Activated naive CD4-positive, alpha-beta T cell treated with anti-CD3 and anti-CD28 coated beads, Interleukin-2, amount 50 U/mL, for 24 hours (primary cell): ENCODE results near the gene HIKESHI.
A peak's percentile ranks its signal among the peaks of the same experiment; 100 is the strongest.

Experiments
- H3K27ac Mint-ChIP-seq: one replicate; pipeline ENCODE4 v1.8.0; 2021; ENCODE audit warnings: mild to moderate bottlenecking, mixed read lengths
- H3K27me3 Mint-ChIP-seq: one replicate; pipeline ENCODE4 v1.8.0; 2021; ENCODE audit warnings: mixed read lengths
- H3K36me3 Mint-ChIP-seq: one replicate; pipeline ENCODE4 v1.8.0; 2021; ENCODE audit warnings: mixed read lengths
- H3K4me1 Mint-ChIP-seq: one replicate; pipeline ENCODE4 v1.8.0; 2021; ENCODE audit warnings: mixed read lengths
- H3K4me3 Mint-ChIP-seq: one replicate; pipeline ENCODE4 v1.8.0; 2021; ENCODE audit warnings: mild to moderate bottlenecking, mixed read lengths
- H3K9me3 Mint-ChIP-seq: one replicate; pipeline ENCODE4 v1.8.0; 2021; ENCODE audit warnings: mixed read lengths

Gene HIKESHI

GRCh38 chr11:86302092-86302793, at the start of gene HIKESHI:
Gene HIKESHI (plus strand): TSS chr11:86302240. CDS start chr11:86302449, 209 bp downstream.
- Mint-ChIP-seq H3K4me3 (peak within 1 kb of the TSS; percentile 99), H3K36me3 (peaks cover 2% of the 10 kb centered on the region), H3K27me3 (no peaks in the 10 kb centered on the region), H3K27ac (peak within 1 kb of the TSS; percentile 98), H3K4me1 (peaks cover 33% of the 10 kb centered on the region), H3K9me3 (no peaks in the 10 kb centered on the region)

DNA sequence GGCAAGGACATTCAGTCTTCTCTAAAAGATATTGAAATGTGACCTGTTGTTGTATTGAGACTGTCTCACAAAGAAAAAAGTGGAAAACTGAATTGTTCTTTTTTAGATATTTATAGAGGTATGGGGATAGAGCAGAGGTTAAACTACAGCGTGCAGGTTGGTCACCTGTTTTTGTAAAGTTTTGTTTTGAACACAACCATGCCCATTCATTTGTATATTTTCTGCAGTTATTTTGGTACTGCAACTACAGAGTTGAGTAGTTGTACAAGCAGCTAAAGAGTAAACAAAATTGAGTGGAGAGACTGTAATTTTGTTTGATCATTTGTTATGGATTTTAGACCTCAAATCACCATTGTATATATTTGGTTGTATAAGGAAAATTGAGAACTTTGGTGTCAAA, 46.1 kb upstream of the HIKESHI start:
- Mint-ChIP-seq H3K27me3 (no peaks in the 10 kb centered on the region), H3K4me3 (no peak overlapping the region), H3K9me3 (no peaks in the 10 kb centered on the region)

GRCh38 chr11:86256608-86257007, 45.4 kb upstream of the HIKESHI start:
- Mint-ChIP-seq H3K4me3 (no peak overlapping the region), H3K4me1 (peaks cover 20% of the 10 kb centered on the region), H3K27ac (no peak overlapping the region), H3K36me3 (peaks cover 12% of the 10 kb centered on the region), H3K27me3 (no peaks in the 10 kb centered on the region), H3K9me3 (no peaks in the 10 kb centered on the region)

More for the DNA sequence above, 46.1 kb upstream of the HIKESHI start:
- H3K4me1 Mint-ChIP-seq: peaks cover 25% of the 10 kb centered on the region
- H3K36me3 Mint-ChIP-seq: peaks cover 12% of the 10 kb centered on the region
- H3K27ac Mint-ChIP-seq: no peak overlapping the region

DNA sequence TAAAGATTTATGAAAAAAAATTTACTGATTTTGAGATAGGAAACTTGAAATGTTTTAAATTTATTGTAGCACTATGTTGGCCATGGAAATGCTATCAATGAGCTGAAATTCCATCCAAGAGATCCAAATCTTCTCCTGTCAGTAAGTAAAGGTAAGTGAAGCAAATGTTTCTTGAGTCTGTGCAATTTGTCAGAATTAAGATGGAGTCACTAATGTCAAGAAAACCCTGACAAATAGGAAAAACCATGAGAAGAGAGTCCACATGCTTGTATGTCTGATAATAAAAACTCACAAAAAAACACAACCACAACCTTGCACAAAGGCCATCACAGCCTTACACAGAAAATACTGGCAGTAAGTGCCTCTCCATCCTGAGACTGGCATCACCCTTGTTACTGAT, 44.6 kb upstream of the HIKESHI start:
- Mint-ChIP-seq H3K27ac (no peak overlapping the region), H3K4me3 (no peak overlapping the region), H3K27me3 (no peaks in the 10 kb centered on the region), H3K36me3 (peaks cover 10% of the 10 kb centered on the region), H3K9me3 (no peaks in the 10 kb centered on the region), H3K4me1 (peaks cover 17% of the 10 kb centered on the region)

DNA sequence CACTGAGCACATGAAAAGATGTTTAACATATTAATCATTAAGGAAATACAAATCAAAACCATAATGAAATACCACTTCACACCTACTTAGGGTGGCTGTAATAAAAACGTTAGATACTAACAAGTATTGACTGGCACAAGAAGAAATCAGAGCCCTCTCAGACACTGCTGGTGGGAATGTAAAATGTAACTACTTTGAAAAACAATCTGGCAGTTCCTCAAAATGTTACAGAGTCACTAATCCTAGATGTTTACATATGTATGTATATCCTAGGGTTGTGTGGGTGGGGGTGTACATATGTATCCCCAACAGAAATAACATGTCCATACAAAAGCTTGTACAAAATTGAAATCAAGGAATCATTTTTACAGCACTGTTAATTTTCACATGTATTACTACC, 42.3 kb upstream of the HIKESHI start:
- Mint-ChIP-seq H3K9me3 (no peaks in the 10 kb centered on the region), H3K4me1 (peaks cover 9% of the 10 kb centered on the region), H3K27ac (no peak overlapping the region)

GRCh38 chr11:86261328-86261727, 40.7 kb upstream of the HIKESHI start:
- Mint-ChIP-seq H3K9me3 (no peaks in the 10 kb centered on the region), H3K27me3 (no peaks in the 10 kb centered on the region), H3K4me1 (peaks cover 8% of the 10 kb centered on the region), H3K36me3 (peaks cover 16% of the 10 kb centered on the region), H3K4me3 (no peak overlapping the region), H3K27ac (no peak overlapping the region)

More for the DNA sequence above, 42.3 kb upstream of the HIKESHI start:
- Mint-ChIP-seq H3K4me3 (no peak overlapping the region), H3K36me3 (peaks cover 15% of the 10 kb centered on the region), H3K27me3 (no peaks in the 10 kb centered on the region)

DNA sequence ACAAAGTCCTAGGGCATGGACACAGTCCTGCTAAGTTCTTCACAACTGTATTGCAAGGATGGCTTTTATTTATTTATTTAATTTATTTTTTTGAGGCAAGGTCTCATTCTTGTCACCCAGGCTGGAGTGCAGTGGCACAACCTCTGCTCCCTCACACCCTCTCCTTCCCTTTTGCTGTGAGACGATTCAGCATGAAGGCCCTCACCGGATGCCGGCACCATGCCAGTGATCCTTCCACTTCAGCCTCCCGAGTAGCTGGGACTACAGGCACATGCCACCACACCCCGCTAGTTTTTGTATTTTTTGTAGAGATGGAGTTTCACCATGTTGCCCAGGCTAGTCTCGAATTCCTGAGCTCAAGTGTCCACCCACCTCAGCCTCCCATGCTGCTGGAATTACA, 39.7 kb upstream of the HIKESHI start:
- no peak overlapping the region for H3K27ac Mint-ChIP-seq
- peaks cover 8% of the 10 kb centered on the region for H3K4me1 Mint-ChIP-seq
- H3K4me3 Mint-ChIP-seq: no peak overlapping the region
- no peaks in the 10 kb centered on the region for H3K9me3 Mint-ChIP-seq
- no peaks in the 10 kb centered on the region for H3K27me3 Mint-ChIP-seq
- H3K36me3 Mint-ChIP-seq: peaks cover 14% of the 10 kb centered on the region

DNA sequence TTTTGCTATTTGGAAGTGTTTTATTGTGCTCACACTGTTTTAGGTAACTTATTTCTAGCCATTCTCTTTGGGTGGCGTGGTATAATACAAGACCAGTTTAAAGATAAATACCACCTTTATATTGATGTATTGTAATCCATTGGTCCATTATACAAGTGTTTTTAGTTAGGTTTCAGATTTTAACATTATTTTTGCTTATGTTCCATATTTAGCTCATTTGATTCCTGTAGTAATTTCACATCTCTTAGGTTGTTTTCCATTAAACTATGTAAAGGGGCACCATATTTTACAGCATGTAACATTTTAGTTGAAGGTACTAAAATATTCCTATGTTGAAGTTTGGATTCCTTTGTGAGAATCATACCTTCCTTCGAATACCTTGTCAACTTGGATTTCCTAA, 37.4 kb upstream of the HIKESHI start:
- Mint-ChIP-seq H3K36me3 (peaks cover 18% of the 10 kb centered on the region), H3K27ac (no peak overlapping the region), H3K4me3 (no peak overlapping the region), H3K9me3 (no peaks in the 10 kb centered on the region), H3K4me1 (peaks cover 8% of the 10 kb centered on the region), H3K27me3 (no peaks in the 10 kb centered on the region)

GRCh38 chr11:86265194-86265593, 36.8 kb upstream of the HIKESHI start:
- Mint-ChIP-seq H3K9me3 (no peaks in the 10 kb centered on the region), H3K4me1 (peaks cover 13% of the 10 kb centered on the region), H3K4me3 (no peak overlapping the region), H3K27me3 (no peaks in the 10 kb centered on the region), H3K36me3 (peaks cover 23% of the 10 kb centered on the region), H3K27ac (no peak overlapping the region)

GRCh38 chr11:86269645-86270044, 32.4 kb upstream of the HIKESHI start:
- no peaks in the 10 kb centered on the region for H3K27me3 Mint-ChIP-seq
- H3K4me3 Mint-ChIP-seq: no peak overlapping the region
- H3K27ac Mint-ChIP-seq: no peak overlapping the region
- peaks cover 45% of the 10 kb centered on the region for H3K4me1 Mint-ChIP-seq
- H3K9me3 Mint-ChIP-seq: no peaks in the 10 kb centered on the region
- H3K36me3 Mint-ChIP-seq: peaks cover 37% of the 10 kb centered on the region

DNA sequence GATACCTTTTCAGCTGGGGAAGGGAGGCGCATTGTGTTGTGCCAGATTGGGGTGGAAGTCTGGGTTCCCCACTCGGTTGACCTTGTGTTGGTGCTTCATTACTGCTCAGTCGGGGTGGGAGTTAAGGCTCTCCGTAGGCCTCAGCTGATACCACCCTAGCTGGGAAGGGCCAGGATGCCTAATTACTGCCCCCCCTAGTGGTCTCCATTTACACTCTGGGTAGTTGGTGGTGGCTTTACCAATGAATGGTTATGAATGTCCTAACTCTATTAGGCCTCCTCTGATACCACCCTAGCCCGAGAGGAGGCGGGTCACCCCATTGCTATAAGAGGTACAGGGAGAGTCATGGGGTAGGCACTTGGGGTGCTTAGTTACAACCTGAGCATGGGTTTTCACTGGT, 27.5 kb upstream of the HIKESHI start:
- peaks cover 47% of the 10 kb centered on the region for H3K36me3 Mint-ChIP-seq
- H3K27ac Mint-ChIP-seq: no peak overlapping the region

GRCh38 chr11:86274999-86275398, 27.0 kb upstream of the HIKESHI start:
- Mint-ChIP-seq H3K4me3 (no peak overlapping the region), H3K9me3 (peaks cover 5% of the 10 kb centered on the region), H3K27ac (peak overlapping the region; percentile 59), H3K4me1 (peaks cover 57% of the 10 kb centered on the region), H3K27me3 (no peaks in the 10 kb centered on the region), H3K36me3 (peaks cover 49% of the 10 kb centered on the region)

More for the DNA sequence above, 27.5 kb upstream of the HIKESHI start:
- Mint-ChIP-seq H3K9me3 (peaks cover 5% of the 10 kb centered on the region), H3K4me1 (peaks cover 60% of the 10 kb centered on the region), H3K27me3 (no peaks in the 10 kb centered on the region), H3K4me3 (no peak overlapping the region)

- H3K9me3 Mint-ChIP-seq: peaks cover 5% of the 10 kb centered on the region
- H3K36me3 Mint-ChIP-seq: peaks cover 46% of the 10 kb centered on the region
- peaks cover 50% of the 10 kb centered on the region for H3K4me1 Mint-ChIP-seq
- H3K4me3 Mint-ChIP-seq: no peak overlapping the region
- peak overlapping the region; percentile 59 for H3K27ac Mint-ChIP-seq
- H3K27me3 Mint-ChIP-seq: no peaks in the 10 kb centered on the region
Observed at GRCh38 chr11:86275493-86276370, 26.3 kb upstream of the HIKESHI start.

GRCh38 chr11:86277741-86278140, 24.3 kb upstream of the HIKESHI start:
- H3K4me1 Mint-ChIP-seq: peaks cover 49% of the 10 kb centered on the region
- H3K27me3 Mint-ChIP-seq: no peaks in the 10 kb centered on the region
- no peak overlapping the region for H3K4me3 Mint-ChIP-seq
- no peak overlapping the region for H3K27ac Mint-ChIP-seq
- peaks cover 5% of the 10 kb centered on the region for H3K9me3 Mint-ChIP-seq
- peaks cover 37% of the 10 kb centered on the region for H3K36me3 Mint-ChIP-seq

DNA sequence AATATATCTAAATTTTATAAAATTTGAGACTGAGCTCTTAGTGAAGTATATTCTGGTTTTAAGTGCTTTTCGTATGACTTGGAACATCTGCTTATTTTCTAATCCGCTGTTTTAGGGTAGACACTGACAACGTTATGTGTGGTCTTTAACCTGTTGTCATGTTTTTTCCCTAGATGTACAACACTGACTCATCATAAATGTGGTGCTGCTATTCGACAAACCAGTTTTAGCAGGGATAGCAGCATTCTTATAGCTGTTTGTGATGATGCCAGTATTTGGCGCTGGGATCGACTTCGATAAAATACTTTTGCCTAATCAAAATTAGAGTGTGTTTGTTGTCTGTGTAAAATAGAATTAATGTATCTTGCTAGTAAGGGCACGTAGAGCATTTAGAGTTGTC, 23.8 kb upstream of the HIKESHI start:
- Mint-ChIP-seq H3K27me3 (no peaks in the 10 kb centered on the region), H3K9me3 (peaks cover 5% of the 10 kb centered on the region), H3K27ac (no peak overlapping the region), H3K4me3 (no peak overlapping the region), H3K36me3 (peaks cover 35% of the 10 kb centered on the region), H3K4me1 (peaks cover 48% of the 10 kb centered on the region)

DNA sequence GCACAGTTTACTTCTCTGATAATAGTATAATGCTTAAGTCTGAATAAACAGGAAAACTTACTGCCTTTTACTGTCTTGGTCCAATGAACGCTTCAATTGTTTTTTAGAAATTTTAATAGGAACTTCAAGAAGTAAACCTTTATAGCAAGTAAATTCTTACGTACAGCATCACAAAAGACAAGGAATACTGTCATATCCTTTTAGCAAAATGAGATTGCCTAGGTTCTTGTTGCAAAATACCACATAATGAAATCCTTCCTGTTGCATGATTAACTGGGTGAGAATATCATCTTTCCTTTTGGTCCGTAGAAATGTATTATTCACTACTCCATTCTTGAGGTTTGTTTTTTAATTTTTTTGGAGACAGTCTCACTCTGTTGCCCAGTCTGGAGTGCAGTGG, 22.3 kb upstream of the HIKESHI start:
- H3K27me3 Mint-ChIP-seq: no peaks in the 10 kb centered on the region
- H3K27ac Mint-ChIP-seq: no peak overlapping the region
- peaks cover 5% of the 10 kb centered on the region for H3K9me3 Mint-ChIP-seq

More for the DNA sequence above, 22.3 kb upstream of the HIKESHI start:
- peaks cover 39% of the 10 kb centered on the region for H3K4me1 Mint-ChIP-seq
- H3K36me3 Mint-ChIP-seq: peaks cover 34% of the 10 kb centered on the region
- H3K4me3 Mint-ChIP-seq: no peak overlapping the region
